Epithelial cell of prostate (primary cell): Measurements from ENCODE around the gene MAGOH.
"Not testable (repeated sequence)": the region's sequence is repeated elsewhere in the genome, so short reads cannot be mapped to it uniquely, and the experiment has no call there.

Experiments used
- DNase-seq: peaks from one replicate; pipeline ENCODE4 v3.0.0-alpha.2; 2011; ENCODE audit warnings: low read depth, low spot score
- H3K27ac ChIP-seq: fragments of 450-650 bp; 2 replicates; pipeline ENCODE4 v1.5.1; 2017; ENCODE audit warnings: mild to moderate bottlenecking

The MAGOH gene

DNA sequence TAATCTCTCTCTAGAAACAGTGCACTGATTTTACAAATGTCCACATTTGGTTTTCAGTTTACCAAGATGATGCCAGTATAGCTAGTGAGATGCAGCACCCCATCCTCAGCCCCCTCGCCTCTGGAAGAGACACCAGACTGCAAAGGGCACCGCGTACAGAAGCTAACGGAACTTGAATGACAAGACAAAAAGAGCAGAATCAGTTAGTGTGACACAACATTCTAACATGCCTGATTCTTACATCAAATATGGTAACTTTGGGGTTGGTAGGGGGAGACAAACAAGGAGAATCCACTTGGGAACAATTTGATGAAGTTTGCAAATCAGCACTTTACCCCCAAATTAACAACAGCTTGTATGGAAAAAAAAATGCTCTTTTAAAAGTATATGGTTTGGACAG, 4.1 kb upstream of the MAGOH start:
- no peak for DNase-seq
- H3K27ac ChIP-seq: no peak overlapping the region

DNA sequence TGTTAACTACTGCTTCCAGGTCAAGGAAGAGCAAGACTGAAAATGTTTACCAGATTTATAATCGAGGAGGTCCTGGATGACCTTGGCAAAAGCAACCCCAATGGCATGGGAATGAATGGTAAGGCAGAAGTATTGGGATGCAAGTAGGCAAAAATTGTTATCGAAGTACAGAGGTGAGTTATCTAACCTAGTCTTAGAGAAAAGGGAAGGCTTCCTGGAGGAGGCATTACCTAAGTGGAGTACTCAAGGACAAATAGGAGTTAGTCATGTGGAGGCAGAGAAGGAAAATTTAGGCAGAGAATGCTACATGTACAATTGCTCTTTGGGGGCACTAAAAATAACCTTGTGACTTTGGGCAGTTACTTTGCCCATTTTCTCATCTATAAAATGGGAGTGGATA, 3.5 kb upstream of the MAGOH start:
- no peak overlapping the region for H3K27ac ChIP-seq
- DNase-seq: no peak

DNA sequence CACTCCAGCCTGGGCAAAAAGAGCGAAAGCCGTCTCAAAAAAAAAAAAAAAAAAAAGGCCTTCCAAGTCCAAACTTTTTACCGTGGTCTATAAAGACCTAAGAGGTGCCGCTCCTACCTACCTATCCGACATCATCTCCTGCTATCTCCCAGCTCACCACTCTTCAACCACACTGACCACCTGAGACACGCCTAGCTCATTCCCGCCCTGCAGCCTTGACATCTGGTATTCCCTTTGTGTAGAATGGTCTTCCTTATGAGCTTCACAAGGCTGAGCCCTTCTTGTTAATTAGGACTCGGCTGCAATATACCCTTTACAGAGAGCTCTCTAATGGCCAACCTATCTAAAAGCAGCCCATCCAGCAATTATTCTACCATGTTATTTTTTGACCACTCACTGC, 680 bp downstream of the MAGOH start:
- H3K27ac ChIP-seq: peak overlapping the region; percentile 64
- no peak for DNase-seq

DNA sequence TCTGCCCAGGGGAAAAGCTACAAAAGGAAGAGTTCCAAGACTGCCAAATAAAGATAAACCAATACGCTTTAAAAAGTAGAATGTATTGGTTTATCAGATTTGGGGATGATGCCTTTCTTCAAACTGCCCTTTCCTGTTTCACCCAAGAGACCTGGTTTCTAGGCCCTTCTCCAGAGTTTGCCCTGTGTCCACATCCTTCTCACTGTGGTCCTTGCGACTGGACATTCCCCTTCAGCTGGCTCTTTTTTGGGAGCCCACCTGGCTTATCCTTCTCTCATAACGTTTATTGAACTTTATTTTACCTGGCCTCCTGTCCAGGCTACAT, 17.4 kb downstream of the MAGOH start:
- peak overlapping the region; percentile 89 for H3K27ac ChIP-seq

DNA sequence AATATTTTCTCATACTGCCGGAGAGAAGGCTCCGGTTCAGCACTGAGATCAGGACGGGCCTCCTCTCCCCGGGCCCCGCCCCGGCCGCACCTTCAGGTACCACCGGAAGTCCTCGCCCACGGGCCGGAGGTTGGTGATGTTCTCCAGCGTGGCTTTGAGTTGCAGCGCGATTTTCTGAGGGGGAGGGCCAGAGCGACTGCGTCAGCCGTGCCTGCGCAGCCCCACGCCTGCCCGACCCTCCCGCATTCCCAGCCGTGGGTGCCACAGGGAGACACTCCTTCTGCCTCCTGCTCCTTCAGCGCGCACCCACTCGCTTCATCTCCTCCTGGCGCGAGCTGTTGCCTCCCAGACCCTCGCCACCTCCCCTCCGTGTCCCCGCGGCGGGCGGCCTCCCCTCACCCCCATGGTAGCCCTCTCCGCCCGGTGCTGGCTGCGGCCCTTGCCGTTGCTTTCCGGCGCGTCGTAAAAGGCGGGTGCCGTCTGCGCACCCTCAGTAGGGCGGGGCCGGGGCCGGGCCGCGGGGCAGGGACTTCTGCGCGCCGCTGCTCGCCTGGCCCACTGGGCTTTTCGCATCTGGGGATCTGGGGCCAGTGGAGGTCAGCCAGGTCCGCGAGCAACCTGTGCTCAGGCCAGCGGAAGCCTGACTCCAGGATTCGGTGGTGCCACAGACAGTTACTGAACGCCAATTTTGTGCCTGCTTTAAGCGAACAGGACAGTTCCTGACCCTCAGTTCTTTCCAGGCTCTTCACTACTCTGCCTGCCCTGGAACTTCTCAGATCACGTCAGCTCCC, 18.0 kb downstream of the MAGOH start, which contains the start of gene CZIB:
TSS of gene CZIB (minus strand) at position 464 of the 791 bp plus-strand sequence. CDS start at position 405, 59 bp downstream.
- H3K27ac ChIP-seq: peak within 1 kb of the TSS; percentile 89
- DNase-seq: peak; percentile 73

More for the DNA sequence above, 17.4 kb downstream of the MAGOH start:
- no peak for DNase-seq

DNA sequence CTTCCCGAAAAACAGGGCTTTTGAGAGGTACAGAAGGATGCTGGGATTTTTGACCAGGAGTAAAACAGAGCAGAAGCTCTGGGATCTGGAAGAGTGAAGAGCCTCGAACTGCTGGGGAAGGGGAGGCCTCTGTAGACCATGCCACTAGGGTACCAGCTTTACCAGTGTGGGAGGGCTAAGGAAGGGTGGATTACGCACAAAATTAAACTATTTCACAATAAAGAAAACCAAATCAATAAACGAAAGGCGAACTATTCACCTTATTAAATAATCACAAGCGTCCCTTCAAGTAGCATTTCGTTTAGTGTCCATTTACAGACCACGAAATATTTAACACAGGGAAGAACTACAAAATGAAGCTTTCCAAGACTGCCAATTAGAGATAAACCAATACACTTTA, 18.6 kb downstream of the MAGOH start:
- H3K27ac ChIP-seq: peak overlapping the region; percentile 89
- DNase-seq: no peak

DNA sequence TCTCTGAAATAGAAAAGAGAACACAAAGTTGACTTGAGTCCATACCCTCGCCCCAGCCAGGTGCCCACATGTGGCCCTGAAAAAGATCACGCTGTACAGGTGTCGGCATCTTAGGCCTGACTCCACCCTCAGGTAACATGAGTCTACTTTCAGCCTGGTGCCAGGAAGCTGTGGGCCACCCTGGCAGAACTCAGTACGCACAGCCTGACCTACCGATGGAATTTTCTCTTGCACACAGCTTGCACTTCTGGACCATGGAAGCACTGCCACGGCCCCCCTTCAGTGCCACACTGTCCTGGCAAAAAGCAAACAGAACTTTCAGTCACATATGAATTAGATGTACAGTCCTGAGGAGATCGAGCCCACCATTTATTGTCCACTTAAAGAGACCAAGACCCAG, 20.1 kb downstream of the MAGOH start:
- H3K27ac ChIP-seq: no peak overlapping the region

DNA sequence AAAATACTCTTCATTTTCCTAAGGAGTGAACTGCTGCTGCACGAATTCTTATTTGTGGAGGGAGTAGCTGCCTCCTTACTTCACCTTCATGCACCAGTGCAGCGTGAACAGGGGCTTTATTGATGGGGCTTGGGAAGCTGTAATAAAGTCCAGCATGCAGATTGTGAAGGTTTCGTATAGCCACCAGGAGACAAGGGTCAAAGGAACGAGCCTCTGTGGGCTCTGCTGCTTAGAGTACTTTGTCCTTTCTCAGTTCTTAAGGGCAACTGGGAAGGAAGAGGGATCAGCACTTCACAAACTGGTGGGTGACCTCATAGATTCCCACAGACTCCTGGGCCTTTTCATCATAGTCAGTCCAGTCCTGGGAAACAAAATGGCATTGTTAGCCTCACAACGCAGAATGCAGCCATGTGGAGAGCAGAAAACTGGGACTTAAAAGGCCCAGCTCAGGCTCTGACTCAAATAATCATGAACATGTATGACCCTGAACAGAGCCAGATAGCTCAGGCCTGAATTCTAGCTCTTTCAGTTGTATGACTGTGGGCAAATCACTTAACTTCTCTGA, 23.9 kb downstream of the MAGOH start:
- no peak for DNase-seq
- no peak overlapping the region for H3K27ac ChIP-seq

More for the DNA sequence above, 20.1 kb downstream of the MAGOH start:
- DNase-seq: no peak

DNA sequence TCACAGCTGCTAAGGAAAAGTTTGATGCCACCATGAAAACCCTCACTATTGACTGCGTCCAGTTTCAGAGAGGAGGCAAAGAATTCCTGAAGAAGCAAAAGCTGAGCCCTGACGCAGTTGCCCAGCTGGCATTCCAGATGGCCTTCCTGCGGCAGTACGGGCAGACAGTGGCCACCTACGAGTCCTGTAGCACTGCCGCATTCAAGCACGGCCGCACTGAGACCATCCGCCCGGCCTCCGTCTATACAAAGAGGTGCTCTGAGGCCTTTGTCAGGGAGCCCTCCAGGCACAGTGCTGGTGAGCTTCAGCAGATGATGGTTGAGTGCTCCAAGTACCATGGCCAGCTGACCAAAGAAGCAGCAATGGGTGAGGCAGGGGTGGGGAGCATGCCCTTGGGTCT, 27.4 kb downstream of the MAGOH start:
- H3K27ac ChIP-seq: no peak overlapping the region
- DNase-seq: no peak

DNA sequence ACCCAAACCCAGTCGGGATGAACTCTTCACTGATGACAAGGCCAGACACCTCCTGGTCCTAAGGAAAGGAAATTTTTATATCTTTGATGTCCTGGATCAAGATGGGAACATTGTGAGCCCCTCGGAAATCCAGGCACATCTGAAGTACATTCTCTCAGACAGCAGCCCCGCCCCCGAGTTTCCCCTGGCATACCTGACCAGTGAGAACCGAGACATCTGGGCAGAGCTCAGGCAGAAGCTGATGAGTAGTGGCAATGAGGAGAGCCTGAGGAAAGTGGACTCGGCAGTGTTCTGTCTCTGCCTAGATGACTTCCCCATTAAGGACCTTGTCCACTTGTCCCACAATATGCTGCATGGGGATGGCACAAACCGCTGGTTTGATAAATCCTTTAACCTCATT, 28.0 kb downstream of the MAGOH start:
- DNase-seq: no peak
- H3K27ac ChIP-seq: no peak overlapping the region

DNA sequence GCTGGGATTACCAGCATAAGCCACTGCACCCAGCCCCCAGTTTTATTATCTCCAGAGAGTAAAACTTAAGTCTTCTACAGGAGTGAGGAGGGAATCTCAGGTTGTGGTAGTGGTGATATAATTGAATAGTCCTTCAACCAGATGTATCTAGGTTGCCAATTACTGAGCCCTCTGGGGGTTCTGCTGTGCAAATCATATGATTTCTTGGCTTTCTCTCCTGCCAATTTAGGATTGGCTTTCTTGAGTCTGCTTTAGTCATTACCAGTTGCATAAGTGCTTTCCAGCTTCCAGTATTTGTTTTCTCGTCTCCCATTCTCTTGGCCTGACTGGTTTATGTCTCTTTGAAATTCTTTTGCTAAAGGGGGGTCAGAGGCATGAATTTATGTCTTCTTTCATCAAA, 30.6 kb downstream of the MAGOH start:
- DNase-seq: no peak
- H3K27ac ChIP-seq: no peak overlapping the region

DNA sequence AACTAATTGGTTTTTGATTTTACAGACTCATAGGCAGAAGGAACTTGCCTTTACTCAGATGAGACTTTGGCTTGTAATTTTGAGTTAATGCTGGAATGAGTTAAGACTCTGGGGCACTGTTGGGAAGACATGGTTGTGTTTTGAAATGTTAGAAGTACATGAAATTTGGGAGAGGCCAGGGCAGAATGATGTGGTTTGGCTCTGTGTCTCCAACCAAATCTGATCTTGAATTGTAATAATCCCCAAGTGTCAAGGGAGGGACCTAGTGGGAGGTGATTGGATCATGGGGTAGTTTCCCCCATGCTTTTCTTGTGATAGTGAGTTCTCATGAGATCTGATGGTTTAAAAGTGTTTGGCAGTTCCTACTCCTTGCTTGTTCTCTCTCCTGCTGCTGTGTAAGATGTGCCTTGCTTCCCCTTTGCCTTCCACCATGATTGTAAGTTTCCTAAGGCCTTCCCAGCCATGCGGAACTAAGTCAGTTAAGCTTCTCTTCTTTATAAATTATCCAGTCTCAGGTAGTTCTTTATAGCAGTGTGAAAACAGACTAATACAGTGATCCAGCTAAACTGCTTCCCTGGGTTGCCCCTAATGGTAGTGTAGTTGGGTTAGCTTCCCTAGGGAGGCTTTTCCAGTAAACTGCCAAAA, 31.5 kb downstream of the MAGOH start:
- no peak for DNase-seq

DNA sequence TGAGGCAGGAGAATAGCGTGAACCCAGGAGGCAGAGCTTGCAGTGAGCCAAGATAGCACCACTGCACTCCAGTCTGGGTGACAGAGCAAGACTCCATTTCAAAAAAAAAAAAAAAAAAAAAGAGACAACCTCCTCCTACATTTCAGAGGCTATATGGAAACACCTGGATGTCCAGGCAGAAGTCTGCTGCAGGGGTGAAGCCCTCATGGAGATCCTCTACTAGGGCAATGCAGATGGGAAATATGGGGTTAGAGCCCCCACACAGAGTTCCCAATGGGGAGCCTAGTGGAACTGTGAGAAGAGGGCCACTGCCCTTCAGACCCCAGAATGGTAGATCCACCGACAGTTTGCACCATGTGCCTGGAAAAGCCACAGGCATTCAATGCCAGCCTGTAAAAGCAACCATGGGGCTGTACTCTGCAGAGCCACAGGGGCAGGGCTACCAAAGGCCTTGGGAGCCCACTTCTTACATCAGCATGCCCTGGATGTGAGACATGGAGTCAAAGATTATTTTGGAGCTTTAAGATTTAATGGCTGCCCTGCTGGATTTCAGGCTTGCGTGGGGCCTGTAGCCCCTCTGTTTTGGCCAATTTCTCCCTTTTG, 32.1 kb downstream of the MAGOH start:
- not testable (repeated sequence) for DNase-seq, H3K27ac ChIP-seq

More for the DNA sequence above, 31.5 kb downstream of the MAGOH start:
- no peak overlapping the region for H3K27ac ChIP-seq

DNA sequence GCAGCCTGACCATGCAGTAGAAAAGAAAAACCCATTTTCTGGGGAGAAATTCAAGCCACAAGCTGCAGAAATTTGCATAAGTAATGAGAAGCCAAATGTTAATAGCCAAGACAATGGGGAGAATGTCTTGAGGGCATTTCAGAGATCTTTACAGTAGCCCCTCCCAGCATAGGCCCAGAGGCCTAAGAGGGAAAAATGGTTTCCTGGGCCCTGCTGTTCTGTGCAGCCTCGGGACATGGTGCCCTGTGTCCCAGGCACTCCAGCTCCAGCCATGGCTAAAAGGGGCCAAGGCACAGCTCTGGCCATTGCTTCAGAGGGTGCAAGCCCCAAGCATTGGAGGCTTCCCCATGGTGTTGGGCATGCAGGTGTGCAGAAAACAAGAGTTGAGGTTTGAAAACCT, 32.8 kb downstream of the MAGOH start:
- DNase-seq, H3K27ac ChIP-seq: not testable (repeated sequence)

DNA sequence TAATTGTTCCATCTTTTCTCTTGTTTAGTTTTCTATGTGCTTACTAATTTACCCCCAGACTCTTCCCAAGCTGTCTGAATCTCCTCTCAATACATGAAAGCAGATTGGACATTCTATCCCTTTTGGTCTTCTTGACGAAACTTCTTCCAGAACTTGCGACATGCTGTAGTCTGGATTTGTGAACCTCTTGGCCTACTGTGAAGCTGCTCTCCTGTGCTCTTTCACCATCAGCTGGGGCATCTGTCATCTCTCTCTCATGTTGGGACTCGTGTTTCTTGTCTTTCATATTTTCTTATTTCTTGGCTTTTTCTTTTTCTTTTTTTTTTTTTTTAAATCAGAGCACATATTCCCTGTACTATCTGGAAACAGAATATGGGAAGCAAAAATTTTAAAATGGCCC, 34.9 kb downstream of the MAGOH start:
- H3K27ac ChIP-seq: no peak overlapping the region
- DNase-seq: no peak

DNA sequence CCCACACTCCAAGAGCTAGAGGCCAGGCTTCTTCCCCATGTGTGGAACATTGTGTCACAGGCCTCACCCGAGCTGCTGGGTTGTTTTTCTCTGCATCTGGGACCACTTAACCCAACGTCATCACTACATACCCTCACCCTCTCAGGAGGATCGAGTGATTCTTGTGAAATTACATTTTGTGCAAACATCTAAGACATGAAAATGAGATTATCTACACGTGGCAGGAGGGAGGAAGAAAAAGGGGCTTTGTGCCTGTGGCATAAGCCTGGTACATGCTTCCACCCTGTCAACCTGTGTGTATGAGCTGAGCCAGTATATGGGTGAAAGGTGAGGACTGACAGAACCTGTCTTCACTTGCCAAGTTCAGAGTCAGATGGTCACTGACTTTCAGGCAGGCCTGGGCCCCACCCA, 40.1 kb downstream of the MAGOH start:
- peak overlapping the region; percentile 80 for H3K27ac ChIP-seq
- DNase-seq: no peak

DNA sequence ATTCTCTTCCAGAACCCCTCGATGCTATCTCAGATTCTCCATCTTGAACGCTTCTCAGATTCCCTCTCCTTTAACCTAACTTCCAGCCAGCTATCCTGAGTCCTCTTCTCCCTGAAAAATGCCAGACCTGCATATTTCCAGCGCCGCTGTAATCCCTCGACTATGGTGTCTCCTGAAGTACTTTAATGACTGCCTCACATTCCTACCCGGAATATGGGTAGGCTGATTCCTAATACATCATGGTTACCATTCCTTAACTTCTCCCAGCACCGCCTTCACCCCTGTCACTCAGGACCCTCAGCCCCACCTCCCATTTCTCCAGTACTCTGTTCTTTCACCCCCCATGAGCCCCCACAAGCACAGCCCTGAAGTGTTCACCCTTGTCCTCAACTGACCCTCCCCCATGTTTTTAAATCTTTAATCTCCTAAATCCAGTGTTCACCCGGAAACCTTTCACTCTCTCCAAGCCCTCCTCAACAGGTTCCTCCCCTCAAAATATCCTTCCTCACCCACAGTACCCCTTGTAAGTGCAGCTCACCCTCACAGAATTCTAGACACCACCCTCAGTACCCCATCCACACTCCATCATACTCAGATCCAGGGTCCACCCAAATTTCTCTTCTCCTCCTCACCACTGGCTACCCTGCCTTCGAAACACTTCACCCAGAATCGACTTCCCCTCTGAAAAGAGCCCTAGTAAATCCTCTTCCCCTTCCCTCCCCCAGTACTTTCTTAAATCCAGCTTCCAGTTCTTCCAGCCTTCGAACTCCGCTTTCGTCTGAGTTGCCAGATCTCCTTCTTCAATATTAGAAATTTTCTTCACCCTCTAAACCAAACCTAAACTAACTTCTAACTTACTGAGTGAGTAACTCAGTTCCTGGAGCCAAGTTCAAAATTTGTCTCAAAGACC, 40.8 kb downstream of the MAGOH start:
- H3K27ac ChIP-seq: peak overlapping the region; percentile 80
- no peak for DNase-seq

DNA sequence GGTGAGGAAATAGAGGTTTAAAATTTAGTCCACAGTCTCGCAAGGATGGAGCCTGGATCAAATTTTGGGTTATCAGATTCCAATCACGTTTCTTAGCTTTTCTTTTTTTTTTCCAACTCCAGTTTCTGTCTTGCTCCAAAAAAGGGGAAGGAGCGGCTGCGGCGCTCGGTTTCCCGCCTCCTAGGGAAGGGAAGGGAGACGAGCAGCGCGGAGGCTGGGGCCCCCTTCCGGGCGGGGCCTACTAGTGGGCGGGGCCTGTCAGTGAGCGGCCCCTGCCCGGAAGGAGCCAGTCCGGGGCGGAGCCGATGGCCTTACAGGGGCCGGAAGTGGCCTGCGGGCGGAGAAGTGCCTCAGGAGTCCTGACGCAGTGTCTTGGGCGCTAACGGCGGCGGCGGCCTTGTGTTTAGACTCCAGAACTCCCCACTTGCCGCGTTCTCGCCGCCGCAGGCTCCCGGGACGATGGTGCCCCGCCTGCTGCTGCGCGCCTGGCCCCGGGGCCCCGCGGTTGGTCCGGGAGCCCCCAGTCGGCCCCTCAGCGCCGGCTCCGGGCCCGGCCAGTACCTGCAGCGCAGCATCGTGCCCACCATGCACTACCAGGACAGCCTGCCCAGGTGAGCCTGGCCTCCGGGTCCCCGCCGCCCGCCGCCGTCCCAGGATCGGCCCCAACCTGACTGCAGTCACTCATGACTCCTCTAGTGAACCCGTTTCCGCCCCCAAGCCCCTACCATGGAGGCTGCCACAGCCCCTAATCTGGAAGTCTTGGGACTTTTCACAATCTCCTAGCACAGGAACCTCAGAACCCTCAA, 41.6 kb downstream of the MAGOH start, which contains the start of gene CPT2:
TSS of gene CPT2 (plus strand) at position 340 of the 806 bp plus-strand sequence. CDS start at position 460, 120 bp downstream.
- DNase-seq: no peak
- H3K27ac ChIP-seq: peak within 1 kb of the TSS; percentile 80

DNA sequence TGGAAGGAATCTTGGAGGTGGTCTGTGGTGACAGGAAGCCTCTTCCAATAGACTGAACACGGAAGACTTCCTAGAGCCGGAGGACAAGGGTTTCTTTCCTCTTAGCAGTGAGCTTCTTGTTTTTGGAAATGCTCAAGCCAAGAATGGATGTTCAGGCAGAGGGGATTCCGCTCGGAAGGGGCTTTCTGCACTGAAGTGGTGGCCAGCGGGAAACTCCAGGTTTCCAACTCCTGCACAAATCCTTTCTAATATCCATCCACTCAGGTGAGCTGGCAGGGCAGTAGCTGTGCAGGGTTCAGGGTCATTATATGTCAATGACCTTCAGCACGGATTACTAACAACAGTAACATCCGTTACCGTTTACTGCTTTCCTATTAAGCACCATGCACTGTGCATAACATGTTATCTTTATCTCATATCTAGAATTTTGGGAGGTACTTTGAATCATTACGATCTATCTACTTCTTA, 42.3 kb downstream of the MAGOH start:
- no peak for DNase-seq
- peak overlapping the region; percentile 80 for H3K27ac ChIP-seq
